T-helper 1 cell treated with Interleukin-12 subunit alpha and Interleukin-12 subunit beta and Interleukin-4 antibody, amounts not matched to agents 30 ng/mL and 1 ng/mL, for 36 hours (primary cell): ENCODE data around the gene NIBAN1. TPM values are rescaled to one million over a fixed set of nuclear protein-coding genes. Genes with fewer than 3 reads are reported as not detected.

Experiments used
- total RNA-seq: library from RNA; stranded (reverse); gene quantifications from 2 replicates; pipeline ENCODE4 v1.2.3, GENCODE V29; 2022

The NIBAN1 gene
- total RNA-seq, 1 donor from 2014 or later: 53.2 TPM

Other genes with a start within 250 kb of the NIBAN1 start
- gene EDEM3, start 219.7 kb downstream of the NIBAN1 start, total RNA-seq: 28.0 and 32.1 TPM in 2 replicates
- 16.9 and 18.3 TPM in 2 replicates for gene RNF2, start 71.0 kb upstream of the NIBAN1 start, total RNA-seq
- 24.0 and 25.2 TPM in 2 replicates for gene TRMT1L, start 182.4 kb upstream of the NIBAN1 start, total RNA-seq
- 3.5 and 3.9 TPM in 2 replicates for gene SWT1, start 182.7 kb upstream of the NIBAN1 start, total RNA-seq